Measurements from ENCODE around the gene CARMIL1.
"Not testable (repeated sequence)": the region's sequence is repeated elsewhere in the genome, so short reads cannot be mapped to it uniquely, and the experiment has no call there.

Gene CARMIL1

GRCh38 chr6:25570578-25570977, 291.4 kb downstream of the CARMIL1 start:
- intact Hi-C loops (cut with DNase I), result no loop called here
- no peak for DNase-seq

- peak in 15 of 42 donors; percentile 14 to 58 (median 29) for DNase-seq
- intact Hi-C loops (cut with DNase I), result no loop called here
These were observed 297.7 kb downstream of the CARMIL1 start for GRCh38 chr6:25576919-25577318.

DNA sequence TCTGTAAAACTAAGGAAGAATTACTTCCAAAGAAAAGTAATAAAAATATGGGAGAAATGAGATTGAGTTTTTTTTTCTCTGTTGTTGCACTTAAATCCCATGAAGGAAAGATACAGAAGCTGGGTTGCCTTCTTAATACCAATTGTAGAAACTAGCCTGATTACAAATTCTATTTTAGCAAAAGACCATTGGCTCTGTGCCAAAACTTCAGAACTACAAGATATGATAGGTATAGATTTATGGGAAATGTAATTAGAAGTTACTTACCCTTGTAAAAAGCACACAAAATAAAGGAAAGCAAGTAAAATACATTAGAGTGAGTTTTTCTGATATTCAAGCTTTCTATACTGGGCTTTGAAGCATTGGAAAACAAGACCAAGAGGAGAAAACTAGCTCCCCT, 299.4 kb downstream of the CARMIL1 start:
- intact Hi-C loops (cut with DNase I), result no loop called here
- DNase-seq, result no peak

DNA sequence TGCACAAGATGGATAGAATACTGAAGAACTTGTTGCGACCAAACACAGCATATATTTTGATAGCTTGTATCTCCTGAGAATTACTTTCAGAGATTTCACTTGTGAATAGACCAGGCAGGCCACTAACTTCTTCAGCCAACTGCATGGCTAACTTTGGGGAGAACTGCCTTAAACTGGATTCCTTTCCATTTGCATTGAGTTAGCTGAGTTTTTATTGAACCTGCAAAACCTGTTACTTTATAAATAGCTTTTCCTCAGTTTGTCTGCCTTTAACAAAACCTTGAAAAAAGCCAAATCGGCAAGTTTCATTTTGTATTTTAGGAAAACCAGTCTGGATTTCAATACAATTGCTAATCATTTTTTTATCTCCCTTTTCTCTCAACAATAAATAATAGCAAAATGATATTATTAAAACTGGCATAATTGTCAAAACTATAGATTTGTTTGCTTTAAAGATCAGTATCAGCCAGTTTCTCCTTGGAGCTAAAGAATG, 300.3 kb downstream of the CARMIL1 start:
- intact Hi-C loops (cut with DNase I), result no loop called here
- DNase-seq, result no peak

GRCh38 chr6:25579902-25580495, 300.8 kb downstream of the CARMIL1 start:
- no peak for DNase-seq
- intact Hi-C loops (cut with DNase I), result no loop called here

- no peak for DNase-seq
- intact Hi-C loops (cut with DNase I), result no loop called here
These were observed 302.9 kb downstream of the CARMIL1 start for GRCh38 chr6:25582101-25582500.

- DNase-seq, result no peak
These were observed 303.9 kb downstream of the CARMIL1 start for GRCh38 chr6:25583099-25583498.

GRCh38 chr6:25583906-25584305, 304.7 kb downstream of the CARMIL1 start:
- intact Hi-C loops (cut with DNase I), result no loop called here

More at GRCh38 chr6:25583099-25583498, 303.9 kb downstream of the CARMIL1 start:
- intact Hi-C loops (cut with DNase I), result no loop called here

DNA sequence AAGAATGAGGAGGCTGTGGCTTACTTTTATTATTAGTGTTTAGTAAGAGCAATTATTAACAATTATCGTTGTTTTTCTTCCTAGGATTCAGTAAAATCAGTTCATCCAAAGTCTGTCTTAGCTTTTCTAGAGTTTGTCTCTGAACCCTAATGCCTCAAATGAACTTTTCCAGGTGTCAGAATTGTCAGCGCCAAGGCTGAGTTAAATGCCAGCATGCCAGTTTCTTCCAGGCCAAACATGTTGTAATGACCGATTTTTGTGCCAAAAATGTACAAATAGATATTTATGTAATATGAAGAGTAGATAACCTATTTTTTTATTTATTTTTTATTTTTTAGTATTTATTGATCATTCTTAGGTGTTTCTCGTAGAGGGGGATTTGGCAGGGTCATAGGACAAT, 306.1 kb downstream of the CARMIL1 start:
- no peak for DNase-seq
- intact Hi-C loops (cut with DNase I), result no loop called here

More at GRCh38 chr6:25583906-25584305, 304.7 kb downstream of the CARMIL1 start:
- no peak for DNase-seq

GRCh38 chr6:25586119-25586518, 306.9 kb downstream of the CARMIL1 start:
- DNase-seq; intact Hi-C loops (cut with DNase I): not testable (repeated sequence)

DNA sequence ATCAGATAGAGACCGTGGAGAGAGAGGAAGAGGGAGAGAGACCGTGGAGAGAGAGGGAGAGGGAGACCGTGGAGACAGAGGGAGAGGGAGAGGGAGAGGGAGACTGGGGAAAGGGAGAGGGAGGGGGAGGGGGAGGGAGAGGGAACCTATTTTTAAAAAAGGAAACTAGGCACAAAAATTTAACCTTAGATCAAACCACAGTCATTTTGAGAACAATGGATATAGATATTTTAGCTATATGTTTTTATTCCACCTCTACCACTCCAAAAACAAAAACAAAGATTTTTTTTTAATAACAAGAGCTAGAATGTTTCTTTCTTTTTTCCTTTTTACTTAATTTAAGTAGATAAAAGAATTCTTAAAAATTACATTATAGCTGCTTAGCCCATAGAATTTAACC, 307.8 kb downstream of the CARMIL1 start:
- intact Hi-C loops (cut with DNase I), result no loop called here
- no peak for DNase-seq

- DNase-seq, result no peak
- intact Hi-C loops (cut with DNase I), result no loop called here
These were observed 311.8 kb downstream of the CARMIL1 start for GRCh38 chr6:25590986-25591385.

- no peak for DNase-seq
- intact Hi-C loops (cut with DNase I), result no loop called here
These were observed 318.0 kb downstream of the CARMIL1 start for GRCh38 chr6:25596928-25597818.

- intact Hi-C loops (cut with DNase I), result no loop called here
- no peak for DNase-seq
These were observed 320.4 kb downstream of the CARMIL1 start for GRCh38 chr6:25599516-25600085.

- DNase-seq, result no peak
- intact Hi-C loops (cut with DNase I), result no loop called here
These were observed 322.9 kb downstream of the CARMIL1 start for GRCh38 chr6:25601800-25602673.

GRCh38 chr6:25602674-25602982, 323.5 kb downstream of the CARMIL1 start:
- intact Hi-C loops (cut with DNase I), result no loop called here
- no peak for DNase-seq

DNA sequence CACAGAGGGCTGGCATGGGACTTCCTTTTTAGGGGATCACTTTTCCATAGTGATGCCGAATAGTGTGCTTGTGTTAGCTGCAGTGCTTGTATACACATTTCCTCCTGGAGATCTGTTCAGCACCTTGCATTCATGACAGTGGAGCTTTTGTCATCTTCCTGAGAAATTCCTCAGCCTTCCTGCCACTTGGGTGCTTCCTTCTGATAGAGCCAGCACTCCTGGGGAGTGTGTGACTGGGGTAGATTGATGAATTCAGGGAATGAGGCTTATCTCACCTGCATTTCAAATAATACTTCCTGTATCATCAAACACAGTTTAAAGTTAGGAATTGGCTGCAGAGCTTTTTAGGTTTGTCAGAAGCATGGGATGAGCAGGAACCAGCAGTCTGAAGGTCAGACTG, 324.1 kb downstream of the CARMIL1 start:
- intact Hi-C loops (cut with DNase I), result no loop called here
- DNase-seq, result no peak

GRCh38 chr6:25606151-25606550, 327.0 kb downstream of the CARMIL1 start:
- no peak for DNase-seq
- intact Hi-C loops (cut with DNase I), result no loop called here

DNA sequence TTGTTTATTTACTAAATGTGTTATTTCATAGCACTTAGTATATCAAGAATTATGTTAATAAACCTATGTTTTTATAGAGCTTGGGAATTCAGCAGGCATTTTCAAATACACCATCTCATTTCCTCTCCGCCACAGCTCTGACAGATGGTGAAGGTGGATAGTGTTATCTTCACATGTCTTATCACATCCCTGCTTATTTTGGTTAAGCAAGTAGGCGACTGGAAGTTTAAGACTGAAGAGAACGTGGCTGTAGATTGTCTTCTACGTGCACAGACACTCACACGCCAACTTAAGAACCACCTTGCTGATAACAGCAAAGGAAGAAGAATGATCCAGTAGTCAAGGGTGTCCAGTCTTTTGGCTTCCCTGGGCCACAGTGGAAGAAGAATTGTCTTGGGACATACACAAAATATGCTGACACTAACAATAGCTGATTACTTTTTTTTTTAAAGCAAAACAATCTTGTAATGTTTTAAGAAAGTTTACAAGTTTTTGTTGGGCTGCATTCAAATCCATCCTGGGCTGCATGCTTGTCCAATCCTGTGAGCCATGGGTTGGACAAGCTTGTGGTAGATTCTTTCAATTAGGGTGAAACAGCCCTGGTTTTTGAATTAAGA, 329.5 kb downstream of the CARMIL1 start:
- intact Hi-C loops (cut with DNase I), result no loop called here
- DNase-seq, result no peak
